Endothelial cell (in vitro differentiated cells): ENCODE data around the gene ZNF10. TPM values are rescaled to one million over a fixed set of nuclear protein-coding genes. Genes with fewer than 3 reads are reported as not detected.

ENCODE experiments used
- DNase-seq: peaks from one replicate; pipeline ENCODE4 v3.0.0; 2021; ENCODE audit warnings: low spot score
- H3K27ac Mint-ChIP-seq: one replicate; pipeline ENCODE4 v1.8.0; 2021; ENCODE audit warnings: mixed read lengths, inconsistent platforms; ENCODE audit not compliant: unreplicated experiment
- H3K27me3 Mint-ChIP-seq: one replicate; pipeline ENCODE4 v1.8.0; 2021; ENCODE audit warnings: mild to moderate bottlenecking, moderate library complexity, mixed read lengths, inconsistent platforms; ENCODE audit not compliant: unreplicated experiment
- H3K36me3 Mint-ChIP-seq: one replicate; pipeline ENCODE4 v1.8.0; 2021; ENCODE audit warnings: mild to moderate bottlenecking, low read depth, mixed read lengths, inconsistent platforms; ENCODE audit not compliant: unreplicated experiment
- H3K4me1 Mint-ChIP-seq: one replicate; pipeline ENCODE4 v1.8.0; 2021; ENCODE audit warnings: mild to moderate bottlenecking, mixed read lengths, inconsistent platforms; ENCODE audit not compliant: unreplicated experiment
- H3K4me3 Mint-ChIP-seq: one replicate; pipeline ENCODE4 v1.8.0; 2021; ENCODE audit warnings: mild to moderate bottlenecking, mixed read lengths, inconsistent platforms; ENCODE audit not compliant: unreplicated experiment
- H3K9me3 Mint-ChIP-seq: one replicate; pipeline ENCODE4 v1.8.0; 2021; ENCODE audit warnings: mixed read lengths, inconsistent platforms; ENCODE audit not compliant: unreplicated experiment
- CTCF ChIP-seq: fragments of 200-600 bp; sonication (generic); IDR thresholded peaks from one replicate; pipeline ENCODE4 v1.5.0; 2021; ENCODE audit warnings: antibody characterized with exemption; ENCODE audit not compliant: unreplicated experiment
- long read RNA-seq: library from polyadenylated mRNA; unstranded; transcript quantifications from one replicate; pipeline ENCODE4 v2.0.0, GENCODE V29; 2020; ENCODE audit not compliant: unreplicated experiment
- total RNA-seq: library from RNA; stranded (reverse); fragmentation: NEBNext Ultra II Directional; extraction: Animal tissue kit (Norgen Biotek cat#: 25700); gene quantifications from one replicate; pipeline ENCODE4 v1.2.1, GENCODE V29; 2021; ENCODE audit not compliant: unreplicated experiment

Gene ZNF10
- total RNA-seq = 12.2 TPM
- long read RNA-seq, partial matches to known transcripts = 0 of 1 reads
- long read RNA-seq, other reads (novel, unspliced or antisense) = 1 of 1 reads

DNA sequence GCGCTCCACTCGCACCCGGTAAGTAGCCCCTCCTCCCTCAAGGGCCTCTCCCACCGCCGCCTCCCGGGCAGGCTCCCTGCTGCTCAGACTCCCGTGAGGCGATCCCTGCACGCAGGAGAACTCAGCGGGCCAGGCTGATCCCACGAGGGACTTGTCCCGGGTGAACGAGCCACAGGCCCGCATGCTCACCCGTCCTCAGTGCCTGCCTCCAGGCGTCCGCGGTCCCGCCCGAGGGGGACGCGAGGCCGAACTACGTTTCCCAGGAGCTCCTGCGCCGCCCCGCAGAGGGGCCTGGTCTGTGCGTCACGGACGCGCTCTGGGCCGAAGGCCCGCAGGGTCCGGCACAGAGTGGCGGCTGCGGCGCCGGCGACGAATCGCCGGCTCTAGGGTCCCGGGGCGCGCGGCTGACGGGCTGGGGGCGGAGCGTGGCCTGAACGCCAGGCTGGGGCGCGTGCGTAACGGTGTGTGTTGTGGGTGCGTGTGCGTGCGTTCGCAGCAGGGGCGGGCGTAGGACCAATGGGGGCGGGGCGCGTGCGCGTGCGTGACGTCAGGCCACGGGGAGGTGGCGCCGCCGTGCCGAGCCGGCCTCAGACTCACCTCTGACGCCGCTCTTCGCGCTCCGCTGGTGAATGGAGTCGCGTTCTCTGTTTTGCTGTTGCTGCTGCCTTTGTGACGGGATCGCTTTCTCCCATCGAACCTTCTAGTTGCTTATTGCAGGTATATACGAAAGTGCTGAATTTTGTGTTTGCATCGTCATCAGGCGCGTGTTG lies at the start of gene ZNF10, which contains the start of gene ZNF891:
Gene ZNF10, plus strand, starts transcription at position 590 of the 770 bp plus-strand sequence. CDS start 13,866 bp downstream, outside the sequence.
Gene ZNF891, minus strand, starts transcription at position 237 of the 770 bp plus-strand sequence. CDS start 8,356 bp downstream, outside the sequence.
- peaks cover 70% of the 10 kb centered on the region for H3K36me3 Mint-ChIP-seq
- H3K27ac Mint-ChIP-seq = peak within 1 kb of the TSS; percentile 90
- TF ChIP-seq CTCF = no peak
- H3K4me3 Mint-ChIP-seq = peak within 1 kb of the TSS; percentile 97
- peaks cover 40% of the 10 kb centered on the region for H3K9me3 Mint-ChIP-seq
- peaks cover 4% of the 10 kb centered on the region for H3K27me3 Mint-ChIP-seq
- DNase-seq = peak; percentile 95
- peaks cover 22% of the 10 kb centered on the region for H3K4me1 Mint-ChIP-seq

DNA sequence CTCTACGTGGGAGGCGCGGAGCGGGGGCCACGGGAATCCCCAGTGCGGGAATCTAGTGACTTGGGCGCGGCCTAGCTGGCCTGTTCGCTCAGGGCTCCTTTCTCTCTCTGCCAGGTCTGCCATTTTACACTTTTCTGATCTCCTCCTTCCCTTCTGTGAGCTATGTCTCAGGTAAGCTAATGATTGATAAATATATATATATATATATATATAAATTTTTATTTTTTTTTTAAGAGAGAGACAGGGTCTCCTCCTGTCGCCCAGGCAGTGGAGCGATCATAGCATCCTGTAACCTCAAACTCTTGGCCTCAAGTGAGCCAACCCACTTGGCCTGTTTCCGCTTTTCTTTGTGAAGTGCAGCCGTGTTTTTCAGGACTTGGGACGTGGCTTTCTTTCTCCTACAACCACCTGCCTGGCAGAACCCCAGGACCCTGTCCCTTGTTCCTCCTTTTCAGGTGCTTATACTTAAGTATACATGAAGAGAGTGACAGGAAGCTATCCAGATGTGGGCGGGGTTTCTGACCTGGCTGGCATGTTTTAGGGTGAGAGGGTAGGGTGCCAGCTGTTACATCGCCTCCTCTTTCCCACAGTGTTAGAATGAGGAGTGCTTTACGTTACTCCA lies 49.2 kb upstream of the ZNF10 start:
- H3K27me3 Mint-ChIP-seq = peaks cover 17% of the 10 kb centered on the region
- H3K4me1 Mint-ChIP-seq = no peaks in the 10 kb centered on the region
- no peak overlapping the region for H3K27ac Mint-ChIP-seq
- no peak for TF ChIP-seq CTCF
- no peak overlapping the region for H3K4me3 Mint-ChIP-seq
- DNase-seq = no peak
- peaks cover 71% of the 10 kb centered on the region for H3K36me3 Mint-ChIP-seq
- H3K9me3 Mint-ChIP-seq = peaks cover 49% of the 10 kb centered on the region

DNA sequence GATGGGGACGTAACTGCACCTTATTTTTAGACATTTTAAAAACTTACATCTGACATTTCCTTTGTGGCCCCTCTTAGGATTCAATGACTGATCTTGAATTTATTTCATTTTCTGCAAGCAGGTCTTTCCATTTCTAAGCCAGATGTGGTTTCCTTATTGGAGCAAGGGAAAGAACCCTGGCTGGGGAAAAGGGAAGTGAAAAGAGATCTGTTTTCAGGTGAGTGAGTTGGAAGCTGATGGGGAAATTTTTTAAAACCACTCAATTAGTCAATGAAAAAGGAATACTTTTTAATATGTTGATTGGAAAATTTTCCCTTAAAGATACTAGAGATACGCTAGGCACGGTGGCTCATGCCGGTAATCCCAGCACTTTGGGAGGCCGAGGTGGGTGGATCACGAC lies 47.1 kb upstream of the ZNF10 start:
- peaks cover 73% of the 10 kb centered on the region for H3K36me3 Mint-ChIP-seq
- H3K27me3 Mint-ChIP-seq = peaks cover 11% of the 10 kb centered on the region
- DNase-seq = no peak
- H3K4me1 Mint-ChIP-seq = no peaks in the 10 kb centered on the region
- peaks cover 46% of the 10 kb centered on the region for H3K9me3 Mint-ChIP-seq
- no peak overlapping the region for H3K4me3 Mint-ChIP-seq
- TF ChIP-seq CTCF = no peak
- no peak overlapping the region for H3K27ac Mint-ChIP-seq

DNA sequence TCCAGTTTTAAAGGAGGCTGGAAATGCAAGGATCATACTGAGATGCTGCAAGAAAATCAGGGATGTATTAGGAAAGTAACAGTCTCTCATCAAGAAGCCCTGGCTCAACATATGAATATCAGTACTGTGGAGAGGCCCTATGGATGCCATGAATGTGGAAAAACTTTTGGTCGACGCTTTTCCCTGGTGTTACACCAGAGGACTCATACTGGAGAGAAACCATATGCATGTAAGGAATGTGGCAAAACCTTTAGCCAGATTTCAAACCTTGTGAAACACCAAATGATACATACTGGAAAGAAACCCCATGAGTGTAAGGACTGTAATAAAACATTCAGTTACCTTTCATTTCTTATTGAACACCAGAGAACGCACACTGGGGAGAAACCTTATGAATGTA lies 24.8 kb upstream of the ZNF10 start:
- H3K4me1 Mint-ChIP-seq = no peaks in the 10 kb centered on the region
- no peak for TF ChIP-seq CTCF
- peak overlapping the region; percentile 74 for H3K4me3 Mint-ChIP-seq
- peaks cover 65% of the 10 kb centered on the region for H3K9me3 Mint-ChIP-seq
- H3K27ac Mint-ChIP-seq = no peak overlapping the region
- no peak for DNase-seq
- H3K36me3 Mint-ChIP-seq = peaks cover 93% of the 10 kb centered on the region
- peaks cover 2% of the 10 kb centered on the region for H3K27me3 Mint-ChIP-seq

- peak overlapping the region; percentile 74 for H3K4me3 Mint-ChIP-seq
- peaks cover 60% of the 10 kb centered on the region for H3K9me3 Mint-ChIP-seq
- peaks cover 2% of the 10 kb centered on the region for H3K27me3 Mint-ChIP-seq
- DNase-seq = no peak
- H3K36me3 Mint-ChIP-seq = peaks cover 87% of the 10 kb centered on the region
- no peak overlapping the region for H3K27ac Mint-ChIP-seq
- no peak for TF ChIP-seq CTCF
- no peaks in the 10 kb centered on the region for H3K4me1 Mint-ChIP-seq
These were observed 24.2 kb upstream of the ZNF10 start for GRCh38 chr12:133106253-133106652.
